Psoas muscle (tissue), 8 donors: ENCODE results near the gene GTPBP8. TPM values are rescaled to one million over a fixed set of nuclear protein-coding genes. Genes with fewer than 3 reads are reported as not detected.

ENCODE experiments used
- ATAC-seq, 4 donors: fragments of 200-7000 bp; cut with Tn5 transposase; one replicate each; pipeline ENCODE4 v1.9.1; 2020; ENCODE audit warnings: moderate library complexity in 3 of 4, mild to moderate bottlenecking in 2 of 4
- DNase-seq, 2 donors: peaks; one replicate each; pipeline ENCODE4 v3.0.0-alpha.2; 2020
- H3K27ac ChIP-seq: fragments of 200-600 bp; one replicate; pipeline ENCODE4 v1.8.0; 2022
- H3K27me3 ChIP-seq, 3 donors: fragments of 200-600 bp in 1 of 3; one replicate each; pipeline versions ENCODE4 v1.6.1 to v1.8.0; 2013 to 2022; ENCODE audit warnings: low read length in 2 of 3, mild to moderate bottlenecking in 2 of 3, moderate library complexity in 1 of 3; ENCODE audit not compliant: insufficient read depth in 3 of 3
- H3K36me3 ChIP-seq, 2 donors: fragments of 200-600 bp in 1 of 2; one replicate each; pipeline versions ENCODE4 v1.6.1 to v1.8.0; 2013 to 2022; ENCODE audit warnings: low read depth in 1 of 2, mild to moderate bottlenecking in 1 of 2, moderate library complexity in 1 of 2; ENCODE audit not compliant: insufficient read depth in 1 of 2
- H3K4me1 ChIP-seq: fragments of 200-600 bp; one replicate; pipeline ENCODE4 v1.8.0; 2022
- H3K4me3 ChIP-seq: fragments of 200-600 bp; one replicate; pipeline ENCODE4 v1.8.0; 2022; ENCODE audit warnings: mild to moderate bottlenecking
- H3K9me3 ChIP-seq: fragments of 200-600 bp; one replicate; pipeline ENCODE4 v1.8.0; 2022
- CTCF ChIP-seq: fragments of 200-600 bp; IDR thresholded peaks from one replicate; pipeline ENCODE4 v1.8.0; 2022; ENCODE audit warnings: antibody characterized with exemption
- WGBS, 3 donors: extraction: QIAGEN DNeasy Blood & Tissue Kit; methylation state at CpG; one replicate each; pipeline versions ENCODE4 v1.1.6 to v1.1.7; 2013; 5-methylcytosine and 5-hydroxymethylcytosine counted together
- intact Hi-C, 2 donors: fragments of 100-400 bp; cut with DNase I; formaldehyde crosslinking; loops; one replicate each; pipeline versions ENCODE4 v1.11.0 to v1.14.2; 2022
- long read RNA-seq, 2 donors: library from polyadenylated mRNA; unstranded; transcript quantifications; one replicate each; pipeline ENCODE4 v2.0.0, GENCODE V29; 2021
- polyA plus RNA-seq, 3 donors: library from polyadenylated mRNA; stranded (reverse); fragments of 200-250 nt; gene quantifications; one replicate each; pipeline ENCODE4 v1.2.3, GENCODE V29; 2013
- total RNA-seq, 4 donors: library from RNA; stranded (reverse); fragmentation: NEBNext Ultra II Directional in 2 of 4; extraction: Animal tissue kit (Norgen Biotek cat#: 25700) in 2 of 4; gene quantifications; one replicate each; pipeline versions ENCODE4 v1.2.1 to v1.2.4, GENCODE V29; 2021 to 2023
- donor health status: healthy with polysubstance abuse.
- donor health status: DM: no; HTN: no; CAD: no; lungs with moderate emphysema.
- donor health status: Bipolar disorder and iron deficiency.
- donor health status: healthy.
- donor health status: DM: yes; HTN: yes; CAD: no.
- donor health status: DM: no; HTN: no; CAD: no.
- donor health status: DM: no; HTN: no; CAD: no.
- donor health status: DM: yes; HTN: yes; CAD: no.

Gene GTPBP8
- total RNA-seq (10 to 100 TPM; 15.4 to 27.9 (median 22.9) TPM), polyA plus RNA-seq (10 to 100 TPM; 20.1 to 41.9 (median 40.5) TPM)
- long read RNA-seq, donor 1, transcript GTPBP8-203 (6 exons, 1,360 nt), result major isoform, 6 of 7 reads
- long read RNA-seq, donor 1, partial matches to known transcripts, result 0 of 7 reads
- long read RNA-seq, donor 1, other reads (novel, unspliced or antisense), result 1 of 7 reads
- long read RNA-seq, donor 2, transcript GTPBP8-203 (6 exons, 1,360 nt), result major isoform, 30 of 55 reads
- long read RNA-seq, donor 2, partial matches to known transcripts, result 6 of 55 reads
- long read RNA-seq, donor 2, other reads (novel, unspliced or antisense), result 8 of 55 reads

GRCh38 chr3:112990672-112991602, at the start of gene GTPBP8:
Gene GTPBP8 (plus strand): TSS chr3:112990984. CDS start chr3:112991000, 16 bp downstream.
- Histone ChIP-seq H3K4me3 (peak within 1 kb of the TSS; percentile 86), H3K4me1 (peaks cover 13% of the 10 kb centered on the region), H3K27ac (peak within 1 kb of the TSS; percentile 94), H3K36me3 (peaks cover 0 to 6% of the 10 kb centered on the region in 2 donors), H3K9me3 (no peaks in the 10 kb centered on the region), H3K27me3 (no peaks in the 10 kb centered on the region)
- TF ChIP-seq CTCF, result no peak
- DNase-seq (peak; percentile 92 to 94), ATAC-seq (peak; percentile 97 to 99 (median 98))
- 1 to 2% (median 2%) methylated on average over 64 to 70 of the region's 70 CpGs for WGBS, 3 donors
- intact Hi-C loops, result no loop called here

- no peak overlapping the region for H3K27ac ChIP-seq
These were observed 42.4 kb upstream of the GTPBP8 start for GRCh38 chr3:112948346-112948838.

GRCh38 chr3:112956351-112956750, 34.4 kb upstream of the GTPBP8 start:
- no peak overlapping the region for H3K4me3 ChIP-seq
- no peak overlapping the region for H3K27ac ChIP-seq
- no peaks in the 10 kb centered on the region for H3K36me3 ChIP-seq
- no peaks in the 10 kb centered on the region for H3K9me3 ChIP-seq
- TF ChIP-seq CTCF, result no peak
- H3K4me1 ChIP-seq, result no peaks in the 10 kb centered on the region
- intact Hi-C loops, result no loop called here
- ATAC-seq (no peak), DNase-seq (no peak)
- no peaks in the 10 kb centered on the region for H3K27me3 ChIP-seq

More at GRCh38 chr3:112948346-112948838, 42.4 kb upstream of the GTPBP8 start:
- intact Hi-C loops, result no loop called here
- no peak for DNase-seq
- no peaks in the 10 kb centered on the region for H3K27me3 ChIP-seq
- H3K9me3 ChIP-seq, result peaks cover 5% of the 10 kb centered on the region
- TF ChIP-seq CTCF, result no peak
- H3K36me3 ChIP-seq, result no peaks in the 10 kb centered on the region
- WGBS, 3 donors, result 68 to 73% (median 70%) methylated on average over 9 of the region's 9 CpGs
- H3K4me1 ChIP-seq, result no peaks in the 10 kb centered on the region
- no peak for ATAC-seq
- H3K4me3 ChIP-seq, result no peak overlapping the region

GRCh38 chr3:112958811-112959560, 31.8 kb upstream of the GTPBP8 start:
- no peaks in the 10 kb centered on the region for H3K36me3 ChIP-seq
- H3K27me3 ChIP-seq, result no peaks in the 10 kb centered on the region
- no peaks in the 10 kb centered on the region for H3K4me1 ChIP-seq
- TF ChIP-seq CTCF, result no peak
- H3K9me3 ChIP-seq, result no peaks in the 10 kb centered on the region
- no peak for DNase-seq
- H3K27ac ChIP-seq, result no peak overlapping the region
- intact Hi-C loops, result no loop called here
- 68 to 70% (median 68%) methylated on average over 6 of the region's 6 CpGs for WGBS, 3 donors
- H3K4me3 ChIP-seq, result no peak overlapping the region
- no peak for ATAC-seq
